PC-9 (cell line): ENCODE data around the gene ARHGAP24. TPM values are rescaled to one million over a fixed set of nuclear protein-coding genes. Genes with fewer than 3 reads are reported as not detected.

Experiments used
- BruUV-seq: library from RNA; stranded (reverse); fragments of 400-500 nt; replicated peaks from 2 replicates; lab custom pipeline; 2021; lab: Mats Ljungman, UMichigan
- CTCF ChIA-PET: fragments of 300-600 bp; sonication (Branson Sonifier 250); formaldehyde crosslinking; loops from one replicate; lab custom pipeline; 2022; ENCODE audit warnings: antibody characterized with exemption; lab: Charles Lee
- POLR2A ChIA-PET: fragments of 300-600 bp; sonication (Branson Sonifier 250); formaldehyde crosslinking; loops from one replicate; lab custom pipeline; 2022; ENCODE audit warnings: antibody characterized with exemption; ENCODE audit not compliant: unreplicated experiment; lab: Charles Lee
- DNase-seq, 2 experiments: peaks; one replicate each; pipeline versions ENCODE4 v3.0.0 to v3.0.0-alpha.2; 2015 to 2022; ENCODE audit warnings: mixed read lengths in 1 of 2
- H2AFZ ChIP-seq: fragments of 200-600 bp; sonication (generic); 2 replicates; pipeline ENCODE4 v1.8.1; 2017; ENCODE audit warnings: antibody characterized with exemption
- H3F3A ChIP-seq: fragments of 200-600 bp; sonication (generic); 2 replicates; pipeline ENCODE4 v1.8.1; 2017; ENCODE audit warnings: antibody characterized with exemption, mild to moderate bottlenecking, low read depth; ENCODE audit not compliant: insufficient read depth
- H3K27ac ChIP-seq: fragments of 200-600 bp; sonication (generic); 2 replicates; pipeline ENCODE4 v1.6.1; 2016; ENCODE audit warnings: mixed run types
- H3K27me3 ChIP-seq: fragments of 200-600 bp; sonication (generic); 2 replicates; pipeline ENCODE4 v1.6.1; 2016; ENCODE audit warnings: low read depth, mixed run types; ENCODE audit not compliant: insufficient read depth
- H3K36me3 ChIP-seq: fragments of 200-600 bp; sonication (generic); 2 replicates; pipeline ENCODE4 v1.6.1; 2016; ENCODE audit warnings: low read depth, mixed run types
- H3K4me1 ChIP-seq: fragments of 200-600 bp; sonication (generic); replicated peaks from 2 replicates; pipeline ENCODE4 v1.6.1; 2016; ENCODE audit warnings: mixed run types; ENCODE audit not compliant: insufficient read depth
- H3K4me2 ChIP-seq: fragments of 200-600 bp; sonication (generic); 2 replicates; pipeline ENCODE4 v1.6.1; 2017; ENCODE audit warnings: mixed run types
- H3K4me3 ChIP-seq: fragments of 200-600 bp; sonication (generic); 2 replicates; pipeline ENCODE4 v1.6.1; 2016; ENCODE audit warnings: mixed run types
- H3K79me2 ChIP-seq: fragments of 200-600 bp; sonication (generic); 2 replicates; pipeline ENCODE4 v1.6.1; 2017; ENCODE audit warnings: low read depth, mixed run types
- H3K9me2 ChIP-seq: fragments of 200-600 bp; sonication (generic); 2 replicates; pipeline ENCODE4 v1.8.1; 2017; ENCODE audit warnings: mild to moderate bottlenecking; ENCODE audit not compliant: insufficient read depth
- H3K9me3 ChIP-seq: fragments of 200-600 bp; sonication (generic); 2 replicates; pipeline ENCODE4 v1.8.1; 2016; ENCODE audit warnings: low read depth; ENCODE audit not compliant: insufficient read depth
- H4K20me1 ChIP-seq: fragments of 200-600 bp; sonication (generic); 2 replicates; pipeline ENCODE4 v1.8.1; 2017; ENCODE audit not compliant: insufficient read depth
- EZH2 ChIP-seq: fragments of 200-600 bp; sonication (generic); IDR thresholded peaks from 2 replicates; pipeline ENCODE4 v1.8.0; 2017; ENCODE audit warnings: antibody characterized with exemption, low read depth
- intact Hi-C: fragments of 100-400 bp; cut with micrococcal nuclease; formaldehyde crosslinking; loops from one replicate; pipeline ENCODE4 v1.10.0; 2022; ENCODE audit not compliant: unreplicated experiment
- total RNA-seq: library from RNA; stranded (reverse); gene quantifications from 2 replicates; pipeline ENCODE4 v1.2.3, GENCODE V29; 2021
- TF ChIP-seq, protein P1 (sequence below): fragments of 200-600 bp; sonication (generic); conservative IDR thresholded peaks from 2 replicates; pipeline ENCODE4 v1.6.1; 2017; ENCODE audit warnings: mixed run types, antibody characterized with exemption, mild to moderate bottlenecking, moderate library complexity

Gene ARHGAP24
- total RNA-seq, 1 experiment from 2014 or later = 2.2 TPM

DNA sequence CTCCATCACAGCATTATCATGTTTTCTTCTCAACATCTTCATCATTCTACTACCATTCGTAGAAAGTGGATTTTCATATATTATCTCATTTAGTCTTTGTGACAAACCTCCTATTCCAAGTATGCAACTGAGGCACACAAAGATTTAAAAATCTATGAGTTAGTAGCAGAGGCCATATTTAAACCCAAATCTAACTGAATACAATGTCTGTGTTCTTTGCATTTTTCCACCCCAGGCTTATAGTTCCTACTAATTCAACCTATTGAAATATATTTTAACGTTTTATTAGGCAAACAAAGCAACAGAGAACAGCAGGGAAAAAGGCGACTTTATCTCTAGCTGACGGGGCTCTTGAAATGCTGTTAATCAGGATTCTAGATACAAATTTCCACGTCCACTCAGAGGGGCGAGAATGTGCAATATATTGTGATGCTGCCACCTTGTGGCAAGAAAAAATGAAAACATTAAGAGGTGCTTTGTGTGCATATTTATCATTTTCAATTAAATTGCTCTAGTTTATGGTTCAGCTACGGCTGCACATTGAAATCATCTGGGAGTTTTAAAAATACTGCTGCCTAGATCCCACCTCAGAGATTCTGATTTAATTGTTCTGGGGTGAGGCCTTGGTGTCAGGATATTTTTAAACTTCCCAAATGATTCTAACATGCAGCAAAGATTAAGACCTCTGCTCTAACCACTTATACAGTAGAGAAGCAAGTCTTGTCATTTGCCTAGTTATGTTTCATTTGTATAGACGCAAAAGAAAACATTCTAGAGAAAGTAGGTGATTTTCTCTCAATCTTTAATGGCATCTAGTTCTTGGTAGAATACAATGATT, 569.0 kb downstream of the ARHGAP24 start:
- intact Hi-C loops = loop anchor here (2.0 to 5.0 kb wide), 3 partner anchors 77 to 962 kb away; no protein-coding TSS in a partner anchor
- H3K36me3 ChIP-seq = no peaks in the 10 kb centered on the region
- BruUV-seq = no TSS peak
- H3K27me3 ChIP-seq = no peaks in the 10 kb centered on the region
- H3K4me1 ChIP-seq = no peaks in the 10 kb centered on the region
- no peaks in the 10 kb centered on the region for H3K9me3 ChIP-seq
- H3K4me3 ChIP-seq = no peak overlapping the region
- no peaks in the 10 kb centered on the region for H4K20me1 ChIP-seq
- H3K9me2 ChIP-seq = no peaks in the 10 kb centered on the region
- CTCF ChIA-PET = interaction anchor here (0.9 kb wide), 1 partner anchor 247 kb away, joined by 3 read pairs; no protein-coding TSS in a partner anchor
- POLR2A ChIA-PET = no interaction called here
- no peak overlapping the region for H3K27ac ChIP-seq
- no peak for DNase-seq
- peak overlapping the region; percentile 51 for H3K4me2 ChIP-seq
- TF ChIP-seq, protein P1, sequence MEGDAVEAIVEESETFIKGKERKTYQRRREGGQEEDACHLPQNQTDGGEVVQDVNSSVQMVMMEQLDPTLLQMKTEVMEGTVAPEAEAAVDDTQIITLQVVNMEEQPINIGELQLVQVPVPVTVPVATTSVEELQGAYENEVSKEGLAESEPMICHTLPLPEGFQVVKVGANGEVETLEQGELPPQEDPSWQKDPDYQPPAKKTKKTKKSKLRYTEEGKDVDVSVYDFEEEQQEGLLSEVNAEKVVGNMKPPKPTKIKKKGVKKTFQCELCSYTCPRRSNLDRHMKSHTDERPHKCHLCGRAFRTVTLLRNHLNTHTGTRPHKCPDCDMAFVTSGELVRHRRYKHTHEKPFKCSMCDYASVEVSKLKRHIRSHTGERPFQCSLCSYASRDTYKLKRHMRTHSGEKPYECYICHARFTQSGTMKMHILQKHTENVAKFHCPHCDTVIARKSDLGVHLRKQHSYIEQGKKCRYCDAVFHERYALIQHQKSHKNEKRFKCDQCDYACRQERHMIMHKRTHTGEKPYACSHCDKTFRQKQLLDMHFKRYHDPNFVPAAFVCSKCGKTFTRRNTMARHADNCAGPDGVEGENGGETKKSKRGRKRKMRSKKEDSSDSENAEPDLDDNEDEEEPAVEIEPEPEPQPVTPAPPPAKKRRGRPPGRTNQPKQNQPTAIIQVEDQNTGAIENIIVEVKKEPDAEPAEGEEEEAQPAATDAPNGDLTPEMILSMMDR = peak; percentile 76
- no peak for TF ChIP-seq EZH2
- no peaks in the 10 kb centered on the region for H3F3A ChIP-seq
- no peak overlapping the region for H2AFZ ChIP-seq
- no peaks in the 10 kb centered on the region for H3K79me2 ChIP-seq

DNA sequence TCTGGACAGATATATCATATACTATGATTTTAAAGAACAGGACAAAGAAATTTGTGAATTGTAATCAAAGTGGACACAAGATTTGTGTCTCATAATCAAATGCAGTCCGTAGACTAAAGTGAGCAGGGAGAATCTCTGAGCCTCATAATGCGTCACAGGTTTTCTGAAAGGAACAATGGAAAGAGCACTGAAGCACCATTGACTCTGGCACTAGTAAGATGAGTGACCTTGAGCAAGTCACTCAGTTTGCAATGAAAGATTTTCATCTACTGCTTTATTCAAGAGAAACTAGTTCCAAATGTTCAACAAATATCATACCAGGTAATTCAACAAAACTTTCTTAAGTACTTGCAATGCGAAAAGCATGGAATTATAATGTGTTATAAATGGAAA, 569.6 kb downstream of the ARHGAP24 start:
- DNase-seq = no peak
- BruUV-seq = no TSS peak
- TF ChIP-seq, protein P1 = no peak
- TF ChIP-seq EZH2 = no peak
- Histone ChIP-seq H3F3A (no peaks in the 10 kb centered on the region), H3K4me2 (no peak overlapping the region), H3K4me1 (no peaks in the 10 kb centered on the region), H3K36me3 (no peaks in the 10 kb centered on the region), H3K9me2 (no peaks in the 10 kb centered on the region), H3K79me2 (no peaks in the 10 kb centered on the region), H3K9me3 (no peaks in the 10 kb centered on the region), H4K20me1 (no peaks in the 10 kb centered on the region), H2AFZ (no peak overlapping the region), H3K27me3 (no peaks in the 10 kb centered on the region), H3K27ac (no peak overlapping the region), H3K4me3 (no peak overlapping the region)
- CTCF ChIA-PET = interaction anchor here (0.9 kb wide), 1 partner anchor 248 kb away, joined by 3 read pairs; no protein-coding TSS in a partner anchor
- intact Hi-C loops = loop anchor here (2.0 to 5.0 kb wide), 3 partner anchors 77 to 962 kb away; no protein-coding TSS in a partner anchor
- POLR2A ChIA-PET = no interaction called here

DNA sequence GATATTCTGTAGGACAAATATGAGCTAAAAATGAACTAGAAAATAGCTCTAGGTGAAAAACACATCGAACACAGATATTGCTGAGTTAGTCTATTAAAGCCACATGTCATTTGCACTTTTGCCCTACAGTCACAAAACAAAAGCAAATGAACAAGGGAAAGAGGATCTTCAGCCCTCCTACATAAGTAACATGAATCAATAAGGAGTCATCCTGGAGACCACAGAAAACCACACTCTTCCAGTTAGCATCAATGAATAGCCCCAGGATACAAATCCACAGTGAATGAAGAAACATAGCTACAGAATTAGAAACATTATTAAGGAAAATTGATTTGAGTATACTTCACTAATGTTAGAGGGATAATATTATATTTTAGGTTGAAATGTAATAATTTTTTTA, 573.5 kb downstream of the ARHGAP24 start:
- H3K9me3 ChIP-seq = no peaks in the 10 kb centered on the region
- no peak overlapping the region for H3K4me2 ChIP-seq
- H3K27me3 ChIP-seq = no peaks in the 10 kb centered on the region
- no peak overlapping the region for H3K4me3 ChIP-seq
- no peaks in the 10 kb centered on the region for H3K4me1 ChIP-seq
- no peak overlapping the region for H2AFZ ChIP-seq
- POLR2A ChIA-PET = no interaction called here
- no peak overlapping the region for H3K27ac ChIP-seq
- H3F3A ChIP-seq = no peaks in the 10 kb centered on the region
- no TSS peak for BruUV-seq
- H3K36me3 ChIP-seq = no peaks in the 10 kb centered on the region
- H4K20me1 ChIP-seq = no peaks in the 10 kb centered on the region
- H3K79me2 ChIP-seq = no peaks in the 10 kb centered on the region
- DNase-seq = no peak
- intact Hi-C loops = no loop called here
- CTCF ChIA-PET = no interaction called here
- TF ChIP-seq, protein P1 = no peak
- no peak for TF ChIP-seq EZH2
- no peaks in the 10 kb centered on the region for H3K9me2 ChIP-seq
